ENCODE measurements around the gene S100A4. TPM values are rescaled to one million over a fixed set of nuclear protein-coding genes. Genes with fewer than 3 reads are reported as not detected.
"Not testable (repeated sequence)": the region's sequence is repeated elsewhere in the genome, so short reads cannot be mapped to it uniquely, and the experiment has no call there.

S100A4 gene
- total RNA-seq: 10 to 100 TPM; 15.8 to 23.8 TPM
- polyA plus RNA-seq (ENCODE audit: insufficient read depth, low read depth, low replicate concordance): 146 TPM
- long read RNA-seq, donor 1, partial matches to known transcripts: 0 of 7 reads
- long read RNA-seq, donor 1, other reads (novel, unspliced or antisense): 0 of 7 reads
- long read RNA-seq, donor 2, transcript S100A4-204 (3 exons, 600 nt): major isoform, 7 of 10 reads
- long read RNA-seq, donor 2, partial matches to known transcripts: 0 of 10 reads
- long read RNA-seq, donor 2, other reads (novel, unspliced or antisense): 0 of 10 reads

- DNase-seq: peak; percentile 82
- 59 to 63% methylated on average over 19 of the region's 19 CpGs for WGBS, 2 donors
- intact Hi-C loops (cut with DNase I; ENCODE audit: low total_unique reads): no loop called here
- Histone ChIP-seq H3K27ac (peak within 1 kb of the TSS in 1 of 2 donors; percentile 80), H3K4me1 (peaks cover 25% of the 10 kb centered on the region), H3K4me3 (peak within 1 kb of the TSS; percentile 6), H3K9me3 (no peaks in the 10 kb centered on the region), H3K27me3 (no peaks in the 10 kb centered on the region), H3K36me3 (ENCODE audit: low read depth, missing control alignments) (no peaks in the 10 kb centered on the region)
- TF ChIP-seq CTCF (IDR thresholded peaks at IDR 0.05) (no peak), POLR2A (IDR thresholded peaks at IDR 0.05) (no peak)
Observed at GRCh38 chr1:153545067-153546055, at the start of gene S100A4. TSS of gene S100A4 (minus strand) at chr1:153545806. CDS start at chr1:153544794, 1,012 bp downstream.

GRCh38 chr1:153592748-153593147 is 47.1 kb upstream of the S100A4 start:
- H3K27me3 ChIP-seq: no peaks in the 10 kb centered on the region
- WGBS, 2 donors: 43 to 54% methylated on average over 4 of the region's 4 CpGs
- H3K36me3 ChIP-seq (ENCODE audit: low read depth, missing control alignments): no peaks in the 10 kb centered on the region
- DNase-seq: no peak
- no peaks in the 10 kb centered on the region for H3K4me1 ChIP-seq
- no peak overlapping the region for H3K27ac ChIP-seq
- H3K9me3 ChIP-seq: no peaks in the 10 kb centered on the region
- intact Hi-C loops (cut with DNase I; ENCODE audit: low total_unique reads): no loop called here
- no peak overlapping the region for H3K4me3 ChIP-seq
- no peak for TF ChIP-seq POLR2A (IDR thresholded peaks at IDR 0.05)
- no peak for TF ChIP-seq CTCF (IDR thresholded peaks at IDR 0.05)

- H3K27ac ChIP-seq: peak overlapping the region in 1 of 2 donors; percentile 37
- no peak overlapping the region for H3K4me3 ChIP-seq
- H3K36me3 ChIP-seq (ENCODE audit: low read depth, missing control alignments): no peaks in the 10 kb centered on the region
- no peaks in the 10 kb centered on the region for H3K9me3 ChIP-seq
- H3K27me3 ChIP-seq: no peaks in the 10 kb centered on the region
- 44 to 61% methylated on average over 2 of the region's 2 CpGs for WGBS, 2 donors
- intact Hi-C loops (cut with DNase I; ENCODE audit: low total_unique reads): no loop called here
- TF ChIP-seq CTCF (IDR thresholded peaks at IDR 0.05) (no peak), POLR2A (IDR thresholded peaks at IDR 0.05) (no peak)
- DNase-seq: peak; percentile 44
- H3K4me1 ChIP-seq: peaks cover 15% of the 10 kb centered on the region
Observed at GRCh38 chr1:153588482-153588881, 42.9 kb upstream of the S100A4 start.

GRCh38 chr1:153588033-153588432 is 42.4 kb upstream of the S100A4 start:
- H3K4me3 ChIP-seq; H3K27me3 ChIP-seq; H3K9me3 ChIP-seq; DNase-seq; H3K36me3 ChIP-seq (ENCODE audit: low read depth, missing control alignments); intact Hi-C loops (cut with DNase I; ENCODE audit: low total_unique reads): not testable (repeated sequence)
- WGBS, 2 donors: 49 to 75% methylated on average over 10 of the region's 10 CpGs
- peak overlapping the region; percentile 37 to 61 for H3K27ac ChIP-seq
- peaks cover 15% of the 10 kb centered on the region for H3K4me1 ChIP-seq

DNA sequence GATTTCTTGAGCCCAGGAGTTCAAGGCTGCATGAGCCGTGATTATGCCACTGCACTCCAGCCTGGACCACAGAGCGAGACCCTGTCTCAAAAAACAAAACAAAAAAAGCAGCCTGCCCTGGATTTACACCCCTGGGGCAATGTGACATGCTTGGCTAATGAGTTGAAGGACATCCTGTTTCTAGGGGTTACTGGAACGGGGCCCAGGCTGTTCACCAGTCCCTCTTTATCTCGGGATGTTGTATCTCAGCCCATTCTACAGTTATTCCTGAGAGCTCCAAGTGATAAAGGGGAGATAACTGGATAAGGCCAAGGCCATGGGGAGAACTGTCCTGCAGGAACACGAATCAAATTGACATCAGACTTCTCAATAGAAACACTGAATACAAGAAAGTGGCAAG is 41.7 kb upstream of the S100A4 start:
- DNase-seq: no peak
- Histone ChIP-seq H3K4me1 (peaks cover 15% of the 10 kb centered on the region), H3K9me3 (no peaks in the 10 kb centered on the region), H3K27me3 (no peaks in the 10 kb centered on the region), H3K27ac (peak overlapping the region; percentile 37 to 61), H3K36me3 (ENCODE audit: low read depth, missing control alignments) (no peaks in the 10 kb centered on the region), H3K4me3 (no peak overlapping the region)
- 47 to 66% methylated on average over 5 of the region's 5 CpGs for WGBS, 2 donors
- intact Hi-C loops (cut with DNase I; ENCODE audit: low total_unique reads): no loop called here
- TF ChIP-seq CTCF (IDR thresholded peaks at IDR 0.05) (no peak), POLR2A (IDR thresholded peaks at IDR 0.05) (no peak)

All from testis (tissue), 5 donors.